ENCODE measurements around the gene CHRM2.
"Not testable (repeated sequence)": the region's sequence is repeated elsewhere in the genome, so short reads cannot be mapped to it uniquely, and the experiment has no call there.

CHRM2 gene

DNA sequence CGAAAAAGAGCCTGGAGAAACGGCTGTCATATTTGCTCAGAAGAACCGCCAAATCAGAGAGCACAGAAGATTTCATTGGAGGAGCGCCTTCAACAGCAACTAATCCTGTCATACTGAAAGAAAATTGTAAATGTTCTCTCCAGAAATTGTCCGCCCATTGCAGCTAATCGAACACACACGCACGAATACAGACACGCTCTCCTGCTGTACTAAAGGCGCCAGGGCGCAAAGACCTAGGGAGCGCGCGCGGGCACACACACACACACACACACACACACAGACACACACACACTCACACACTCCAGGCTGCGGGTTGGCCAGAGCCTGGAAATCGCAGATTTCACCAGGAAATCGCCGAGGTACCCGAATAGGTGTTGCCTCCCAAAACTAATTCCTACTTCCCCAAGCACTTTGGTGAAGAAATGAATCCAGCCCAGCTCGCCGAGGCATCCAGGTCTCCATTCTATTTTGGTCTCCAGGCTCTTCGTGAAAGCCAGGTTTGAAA is at the start of gene CHRM2:
Gene CHRM2, plus strand, starts transcription at position 157 of the 505 bp plus-strand sequence. CDS start 146,214 bp downstream, outside the sequence.
- DNase-seq (ENCODE audit: low spot score): no peak

- DNase-seq (ENCODE audit: low spot score): not testable (repeated sequence)
These were observed 37.1 kb upstream of the CHRM2 start for GRCh38 chr7:136831398-136831797.

GRCh38 chr7:136845899-136846465 is 22.5 kb upstream of the CHRM2 start:
- DNase-seq (ENCODE audit: low spot score): no peak

GRCh38 chr7:136847858-136848257 is 20.6 kb upstream of the CHRM2 start:
- no peak for DNase-seq (ENCODE audit: low spot score)

DNA sequence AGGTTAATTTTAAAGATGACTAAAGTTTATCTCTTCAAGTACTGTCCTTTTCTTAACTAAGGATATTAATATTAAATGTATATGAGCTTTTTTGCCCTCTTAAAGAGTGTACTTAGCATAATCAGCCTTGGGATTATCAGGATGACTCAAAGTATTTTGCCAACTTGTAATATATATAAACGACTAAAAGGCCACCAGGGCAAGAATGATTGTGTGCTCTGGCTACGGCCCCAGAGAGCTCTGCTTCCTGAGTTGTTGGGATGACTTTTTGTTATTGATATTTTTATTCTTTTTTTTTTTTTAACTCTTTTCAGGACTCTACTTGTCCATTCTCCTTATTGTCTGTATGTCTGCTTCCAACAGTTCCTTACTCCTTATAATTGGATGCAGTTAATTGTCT is 14.8 kb upstream of the CHRM2 start:
- no peak for DNase-seq (ENCODE audit: low spot score)

- no peak for DNase-seq (ENCODE audit: low spot score)
These were observed 10.9 kb upstream of the CHRM2 start for GRCh38 chr7:136857573-136857972.

- DNase-seq (ENCODE audit: low spot score): no peak
These were observed 8.6 kb upstream of the CHRM2 start for GRCh38 chr7:136859803-136860202.

DNA sequence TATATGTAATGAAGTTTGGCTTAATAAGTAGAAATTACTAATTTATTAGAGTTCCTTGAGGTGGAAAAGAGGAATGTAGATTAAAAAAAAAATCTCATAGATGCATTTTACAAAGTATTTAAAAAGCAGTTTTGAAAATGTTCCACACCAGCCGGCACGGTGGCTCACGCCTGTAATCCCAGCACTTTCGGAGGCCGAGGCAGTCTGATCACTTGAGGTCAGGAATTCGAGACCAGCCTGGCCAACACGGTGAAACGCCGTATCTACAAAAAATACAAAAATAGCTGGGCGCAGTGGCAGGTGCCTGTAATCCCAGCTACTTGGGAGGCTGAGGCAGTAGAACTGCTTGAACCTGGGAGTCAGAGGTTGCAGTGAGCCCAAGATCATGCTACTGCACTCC is 3.2 kb upstream of the CHRM2 start:
- no peak for DNase-seq (ENCODE audit: low spot score)

DNA sequence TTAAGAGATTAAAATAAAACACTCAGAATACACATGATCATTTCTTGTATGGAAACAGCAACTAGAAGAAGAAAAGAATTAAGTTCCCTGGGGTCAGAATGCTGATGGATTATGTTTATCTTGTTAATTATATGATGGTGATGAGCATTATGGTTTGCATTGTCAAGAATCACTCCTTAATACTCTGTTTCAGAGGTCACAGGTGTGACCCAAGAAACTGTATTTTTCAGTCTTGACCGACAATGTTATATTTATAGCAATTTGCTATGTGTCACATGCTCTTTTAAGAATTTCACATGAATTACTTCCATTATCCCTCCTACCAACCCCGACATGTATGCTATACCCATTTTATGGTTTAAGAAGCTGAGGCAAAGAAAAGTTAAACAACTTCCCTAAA is 2.7 kb upstream of the CHRM2 start:
- no peak for DNase-seq (ENCODE audit: low spot score)

- DNase-seq (ENCODE audit: low spot score): no peak
These were observed 829 bp downstream of the CHRM2 start for GRCh38 chr7:136869001-136869961.

GRCh38 chr7:136869991-136870865 is 1.8 kb downstream of the CHRM2 start:
- no peak for DNase-seq (ENCODE audit: low spot score)

- no peak for DNase-seq (ENCODE audit: low spot score)
These were observed 2.5 kb downstream of the CHRM2 start for GRCh38 chr7:136870866-136871487.

DNA sequence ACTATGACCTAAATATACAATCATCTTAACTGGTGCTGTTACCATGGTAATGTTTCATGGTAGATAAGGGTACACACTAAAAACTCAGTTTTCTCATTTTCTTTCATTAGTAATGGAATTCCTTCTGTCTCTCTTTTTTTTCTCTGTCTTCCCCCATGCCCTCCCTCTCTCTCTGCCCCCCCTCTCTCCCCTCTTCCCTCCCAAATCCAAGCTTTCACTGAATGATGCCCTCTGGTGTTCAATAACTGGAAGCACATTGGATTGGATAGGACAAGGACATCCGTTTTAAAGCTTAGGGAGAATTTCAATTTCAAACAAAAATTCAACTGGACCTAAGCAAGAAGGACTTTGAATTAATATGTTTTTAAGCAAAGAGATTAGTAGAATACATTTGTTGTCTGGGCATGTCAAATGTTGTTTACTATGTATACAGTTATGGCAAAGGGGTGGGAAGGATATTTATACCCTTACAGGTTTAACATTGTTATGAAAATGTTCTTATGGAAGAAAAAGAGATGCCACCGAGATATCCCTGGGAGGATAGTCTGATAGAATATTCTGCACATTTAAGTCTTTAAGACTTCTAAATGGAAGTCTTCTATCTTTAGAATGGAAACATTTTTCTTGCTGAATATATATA is 6.1 kb downstream of the CHRM2 start:
- DNase-seq (ENCODE audit: low spot score): peak; percentile 7

- no peak for DNase-seq (ENCODE audit: low spot score)
These were observed 9.1 kb downstream of the CHRM2 start for GRCh38 chr7:136877509-136877908.

DNA sequence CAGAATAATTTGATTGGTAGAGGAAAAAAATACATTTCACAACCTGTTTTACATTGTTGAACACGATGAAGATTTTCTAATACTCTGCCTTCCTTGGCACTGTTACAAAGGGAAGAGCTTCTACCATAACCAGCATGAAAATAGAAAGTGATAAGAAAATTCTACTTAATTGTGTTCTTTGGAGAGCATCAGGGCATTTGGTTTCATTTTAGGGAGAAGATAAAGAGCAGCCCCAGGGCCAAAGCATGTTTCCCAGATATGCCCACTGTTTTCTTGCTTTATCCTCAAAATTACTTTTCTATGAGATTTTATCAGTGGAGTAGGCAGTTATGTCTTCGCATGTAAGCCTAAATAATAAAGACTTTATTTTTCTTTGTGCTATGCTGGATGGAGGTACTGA is 9.5 kb downstream of the CHRM2 start:
- DNase-seq (ENCODE audit: low spot score): no peak

DNA sequence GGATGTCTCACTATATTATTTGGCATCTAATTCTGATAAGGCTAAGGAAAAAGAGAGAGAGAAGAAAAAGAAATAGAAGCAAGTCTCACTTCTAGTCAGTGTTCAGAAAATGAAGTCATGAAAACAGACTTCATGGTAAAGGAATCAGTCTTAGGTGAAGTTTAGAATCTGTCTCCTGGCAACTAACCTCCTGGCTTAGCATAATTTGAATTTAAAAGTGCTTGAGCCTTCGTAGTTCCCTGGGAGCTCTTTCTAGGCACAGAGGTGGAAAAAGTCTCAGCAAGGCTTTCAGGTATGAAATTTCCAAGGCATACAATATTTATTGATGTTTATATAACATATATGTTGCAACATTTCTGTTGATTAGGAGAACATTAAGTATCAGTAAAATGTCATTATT is 10.4 kb downstream of the CHRM2 start:
- no peak for DNase-seq (ENCODE audit: low spot score)

GRCh38 chr7:136883046-136883445 is 14.6 kb downstream of the CHRM2 start:
- DNase-seq (ENCODE audit: low spot score): no peak

DNA sequence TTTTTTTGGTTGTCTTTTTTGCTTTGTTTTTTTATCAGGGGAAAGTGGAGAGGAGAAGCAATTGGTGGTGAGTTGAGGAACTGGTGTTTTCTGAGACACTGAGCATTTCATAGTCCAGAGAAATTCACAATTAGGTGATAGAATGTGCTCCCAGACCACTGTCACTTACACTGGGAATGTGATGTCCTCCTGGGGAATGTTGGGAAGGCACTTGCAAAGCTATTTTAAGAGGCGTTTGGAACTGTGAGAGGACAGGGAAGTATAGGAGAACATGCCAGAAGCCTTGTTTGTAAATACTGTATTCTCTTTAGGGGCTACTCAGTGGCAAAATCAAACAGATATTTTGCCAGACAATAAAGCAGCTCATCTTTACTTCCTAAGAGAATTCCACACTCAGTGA is 16.0 kb downstream of the CHRM2 start:
- no peak for DNase-seq (ENCODE audit: low spot score)

DNA sequence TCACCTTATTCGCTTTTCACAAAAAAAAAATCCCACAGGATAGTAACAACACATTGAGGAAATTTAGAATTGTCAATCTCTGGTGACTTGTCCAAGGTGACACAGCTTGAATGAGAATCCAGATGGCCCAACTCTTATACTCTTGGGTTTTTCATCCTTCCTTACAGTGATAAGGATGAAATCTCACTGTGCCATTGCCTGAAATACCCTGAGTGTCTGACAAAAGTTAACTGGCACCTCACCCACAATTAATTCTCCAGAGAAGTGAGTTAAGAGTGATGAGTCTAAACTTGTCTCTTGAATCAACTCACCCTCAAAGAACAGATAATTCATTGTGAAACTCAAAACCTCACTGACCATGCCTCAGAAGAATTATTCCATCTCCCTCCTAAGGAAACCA is 18.9 kb downstream of the CHRM2 start:
- DNase-seq (ENCODE audit: low spot score): no peak

DNA sequence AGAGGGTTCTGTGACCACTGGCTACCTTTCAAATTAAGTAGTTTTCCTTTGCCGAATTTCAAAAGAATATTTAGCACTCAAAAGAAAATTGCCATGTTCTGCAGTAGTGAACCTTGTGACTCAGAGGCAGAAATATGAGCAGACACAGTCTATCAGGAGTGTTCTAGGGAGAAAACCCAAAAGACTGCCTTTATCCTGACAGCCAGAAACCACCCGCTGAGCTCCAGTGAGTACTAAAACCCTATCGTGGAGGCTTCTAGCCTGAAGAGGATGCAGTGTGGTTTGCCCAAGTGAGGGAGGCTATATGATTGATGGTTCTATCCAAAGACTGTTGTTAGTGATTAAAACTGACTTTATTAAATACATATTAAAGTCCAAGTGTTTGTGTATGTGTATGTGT is 21.9 kb downstream of the CHRM2 start:
- DNase-seq (ENCODE audit: low spot score): no peak

DNA sequence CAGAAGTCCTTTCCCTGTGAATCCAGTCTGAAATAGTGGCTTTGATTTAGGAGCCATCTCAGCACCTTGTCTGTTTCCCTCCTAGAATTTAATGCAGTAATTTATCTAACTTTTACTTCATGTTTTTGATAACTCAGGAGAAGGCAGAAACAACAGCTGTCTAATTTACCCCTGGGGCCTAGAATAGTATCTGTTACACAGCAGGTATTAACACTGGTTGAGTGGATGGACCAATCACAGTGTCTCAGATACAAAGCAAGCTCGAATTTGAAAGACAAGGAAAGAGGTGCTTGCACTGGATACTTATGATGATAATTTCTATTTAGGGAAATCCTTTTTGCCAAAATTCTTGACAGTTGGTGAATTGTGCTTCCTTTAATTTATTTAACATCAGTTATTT is 23.4 kb downstream of the CHRM2 start:
- no peak for DNase-seq (ENCODE audit: low spot score)

Measured in globus pallidus (tissue), 1 donor.